ENCODE measurements around the gene SYT7. TPM values are rescaled to one million over a fixed set of nuclear protein-coding genes. Genes with fewer than 3 reads are reported as not detected.

The SYT7 gene
- polyA plus RNA-seq, 1 donor (not counting 4 experiments of a cell fraction or from before 2014, with no cell fraction given): 2.6 TPM

DNA sequence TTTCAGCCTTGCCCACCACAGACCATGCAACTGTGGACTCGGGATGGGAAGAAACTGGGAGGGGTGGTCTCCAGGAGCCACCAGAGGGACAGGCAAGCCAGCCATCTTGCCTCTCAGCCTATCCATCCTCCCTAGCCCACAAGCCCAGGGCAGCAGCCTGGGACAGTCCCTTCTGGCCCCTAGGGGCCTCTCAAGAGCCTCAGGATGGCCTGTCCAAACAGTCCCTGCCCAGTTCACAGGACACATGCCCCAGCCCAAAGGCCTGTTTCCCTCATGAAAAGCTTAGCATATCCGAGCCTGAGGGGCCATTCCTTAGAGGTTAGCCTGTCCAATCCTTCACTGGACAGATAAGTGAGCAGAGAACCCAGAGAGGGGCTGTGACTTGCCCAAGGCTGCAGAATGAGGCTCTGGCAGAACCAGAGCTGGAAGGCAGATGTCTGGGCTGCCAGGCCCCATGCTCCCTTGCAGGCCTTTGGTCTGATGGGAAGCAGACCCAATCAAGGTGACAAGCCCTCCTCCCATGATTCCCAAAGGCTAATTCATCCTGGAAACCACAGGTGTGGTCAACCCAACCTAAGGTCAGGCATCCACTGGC lies 44.1 kb downstream of the SYT7 start:
- no peaks in the 10 kb centered on the region for H3K36me3 ChIP-seq (ENCODE audit: control insufficient read depth in 2 of 2, extremely low read depth in 1 of 2, insufficient read depth in 2 of 2, low read length in 2 of 2)
- FAIRE-seq: no peak
- no peaks in the 10 kb centered on the region for H3K9me1 ChIP-seq (ENCODE audit: control insufficient read depth, extremely low read depth, insufficient read depth, low read length)
- H2AFZ ChIP-seq (ENCODE audit: control insufficient read depth, low read length): no peak overlapping the region
- no peak overlapping the region for H3K4me3 ChIP-seq (ENCODE audit: control insufficient read depth in 2 of 3, extremely low read depth in 1 of 3, insufficient read depth in 2 of 3, low read depth in 1 of 3, low read length in 3 of 3)
- no peaks in the 10 kb centered on the region for H3K79me2 ChIP-seq (ENCODE audit: control insufficient read depth, insufficient read depth, low read length)
- DNase-seq (ENCODE audit: low read depth, low spot score): no peak
- H3K4me1 ChIP-seq (ENCODE audit: control insufficient read depth, extremely low read depth, insufficient read depth, low read length): no peaks in the 10 kb centered on the region
- no peak overlapping the region for H3K4me2 ChIP-seq (ENCODE audit: control insufficient read depth, extremely low read depth, insufficient read depth, low read depth, low read length)
- H3K9ac ChIP-seq (ENCODE audit: control insufficient read depth, extremely low read depth, insufficient read depth, low read length): no peak overlapping the region
- H3K27me3 ChIP-seq (ENCODE audit: control insufficient read depth, extremely low read depth, insufficient read depth, low read length): peaks cover 18% of the 10 kb centered on the region
- no peaks in the 10 kb centered on the region for H4K20me1 ChIP-seq (ENCODE audit: control insufficient read depth, extremely low read depth, insufficient read depth, low read length)
- dilution Hi-C loops (cut with MboI; ENCODE audit: extremely low pct_ligation_motif_present, low sequenced_read_pairs): no loop called here
- TF ChIP-seq EZH2 (IDR thresholded peaks at IDR 0.05; ENCODE audit: low read length): no peak
- TF ChIP-seq, protein P1, sequence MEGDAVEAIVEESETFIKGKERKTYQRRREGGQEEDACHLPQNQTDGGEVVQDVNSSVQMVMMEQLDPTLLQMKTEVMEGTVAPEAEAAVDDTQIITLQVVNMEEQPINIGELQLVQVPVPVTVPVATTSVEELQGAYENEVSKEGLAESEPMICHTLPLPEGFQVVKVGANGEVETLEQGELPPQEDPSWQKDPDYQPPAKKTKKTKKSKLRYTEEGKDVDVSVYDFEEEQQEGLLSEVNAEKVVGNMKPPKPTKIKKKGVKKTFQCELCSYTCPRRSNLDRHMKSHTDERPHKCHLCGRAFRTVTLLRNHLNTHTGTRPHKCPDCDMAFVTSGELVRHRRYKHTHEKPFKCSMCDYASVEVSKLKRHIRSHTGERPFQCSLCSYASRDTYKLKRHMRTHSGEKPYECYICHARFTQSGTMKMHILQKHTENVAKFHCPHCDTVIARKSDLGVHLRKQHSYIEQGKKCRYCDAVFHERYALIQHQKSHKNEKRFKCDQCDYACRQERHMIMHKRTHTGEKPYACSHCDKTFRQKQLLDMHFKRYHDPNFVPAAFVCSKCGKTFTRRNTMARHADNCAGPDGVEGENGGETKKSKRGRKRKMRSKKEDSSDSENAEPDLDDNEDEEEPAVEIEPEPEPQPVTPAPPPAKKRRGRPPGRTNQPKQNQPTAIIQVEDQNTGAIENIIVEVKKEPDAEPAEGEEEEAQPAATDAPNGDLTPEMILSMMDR (optimal IDR thresholded peaks at IDR 0.05 in 1 of 3, IDR thresholded peaks at IDR 0.05 in 1 of 3, conservative IDR thresholded peaks at IDR 0.05 in 1 of 3; ENCODE audit: extremely low read depth in 1 of 3, insufficient read depth in 2 of 3, low read length in 3 of 3): no peak
- no peaks in the 10 kb centered on the region for H3K9me3 ChIP-seq (ENCODE audit: control insufficient read depth, low read depth, low read length)
- no peak overlapping the region for H3K27ac ChIP-seq (ENCODE audit: control insufficient read depth, insufficient read depth, low read length)

DNA sequence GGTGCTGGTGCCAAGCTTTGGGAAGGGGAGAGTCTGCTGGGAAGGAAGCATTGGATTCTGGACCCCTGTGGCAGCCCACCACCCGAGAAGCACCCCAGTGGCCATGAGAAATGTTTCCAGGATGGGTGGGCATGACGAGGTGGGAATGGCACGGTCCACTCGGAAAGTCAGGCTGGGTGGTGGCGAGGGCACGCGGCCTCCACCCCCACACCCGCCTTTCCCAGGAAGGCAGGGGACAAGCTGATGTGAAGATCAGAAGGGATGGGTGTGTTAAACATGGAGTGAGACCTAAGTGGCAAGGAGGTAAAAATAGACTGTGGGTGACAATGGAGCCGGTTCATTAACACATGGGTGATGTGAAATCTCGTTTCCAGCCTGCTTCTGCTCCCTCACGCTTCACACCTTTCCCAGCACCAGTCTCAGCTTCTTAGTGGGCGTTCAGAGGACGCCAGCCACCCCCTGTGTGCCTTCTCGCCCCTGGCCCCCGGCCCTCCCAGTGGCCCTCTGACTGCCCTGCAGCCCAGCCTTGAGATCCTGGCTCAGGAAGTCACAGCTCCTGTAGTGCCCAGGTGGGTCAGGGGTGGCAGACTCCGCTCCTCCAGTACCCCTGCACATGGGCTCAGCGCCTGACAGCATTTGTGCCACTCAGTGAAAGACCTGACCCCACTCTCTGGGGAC lies 44.7 kb downstream of the SYT7 start:
- Histone ChIP-seq H3K4me2 (ENCODE audit: control insufficient read depth, extremely low read depth, insufficient read depth, low read depth, low read length) (no peak overlapping the region), H3K4me3 (ENCODE audit: control insufficient read depth in 2 of 3, extremely low read depth in 1 of 3, insufficient read depth in 2 of 3, low read depth in 1 of 3, low read length in 3 of 3) (no peak overlapping the region), H3K4me1 (ENCODE audit: control insufficient read depth, extremely low read depth, insufficient read depth, low read length) (no peaks in the 10 kb centered on the region), H3K9me3 (ENCODE audit: control insufficient read depth, low read depth, low read length) (no peaks in the 10 kb centered on the region), H2AFZ (ENCODE audit: control insufficient read depth, low read length) (no peak overlapping the region), H3K36me3 (ENCODE audit: control insufficient read depth in 2 of 2, extremely low read depth in 1 of 2, insufficient read depth in 2 of 2, low read length in 2 of 2) (no peaks in the 10 kb centered on the region), H4K20me1 (ENCODE audit: control insufficient read depth, extremely low read depth, insufficient read depth, low read length) (no peaks in the 10 kb centered on the region), H3K79me2 (ENCODE audit: control insufficient read depth, insufficient read depth, low read length) (no peaks in the 10 kb centered on the region), H3K27ac (ENCODE audit: control insufficient read depth, insufficient read depth, low read length) (no peak overlapping the region), H3K9ac (ENCODE audit: control insufficient read depth, extremely low read depth, insufficient read depth, low read length) (no peak overlapping the region), H3K9me1 (ENCODE audit: control insufficient read depth, extremely low read depth, insufficient read depth, low read length) (no peaks in the 10 kb centered on the region), H3K27me3 (ENCODE audit: control insufficient read depth, extremely low read depth, insufficient read depth, low read length) (peaks cover 18% of the 10 kb centered on the region)
- FAIRE-seq: no peak
- dilution Hi-C loops (cut with MboI; ENCODE audit: extremely low pct_ligation_motif_present, low sequenced_read_pairs): no loop called here
- TF ChIP-seq EZH2 (IDR thresholded peaks at IDR 0.05; ENCODE audit: low read length): no peak
- TF ChIP-seq, protein P1 (optimal IDR thresholded peaks at IDR 0.05 in 1 of 3, IDR thresholded peaks at IDR 0.05 in 1 of 3, conservative IDR thresholded peaks at IDR 0.05 in 1 of 3; ENCODE audit: extremely low read depth in 1 of 3, insufficient read depth in 2 of 3, low read length in 3 of 3): no peak
- DNase-seq (ENCODE audit: low read depth, low spot score): no peak
